Mesendoderm (in vitro differentiated cells): ENCODE data around the gene FGGY.

Source experiments
- DNase-seq: peaks from one replicate; pipeline ENCODE4 v3.0.0; 2013
- H2AK5ac ChIP-seq: 2 replicates; pipeline ENCODE4 v1.6.1; 2013; ENCODE audit warnings: low read length, inconsistent platforms
- H2BK120ac ChIP-seq: 2 replicates; pipeline ENCODE4 v1.6.1; 2013; ENCODE audit warnings: low read depth, mild to moderate bottlenecking, low read length, moderate library complexity, mixed read lengths
- H2BK15ac ChIP-seq: replicated peaks from 2 replicates; pipeline ENCODE4 v1.6.1; 2013; ENCODE audit warnings: low read depth, mild to moderate bottlenecking, moderate library complexity
- H2BK5ac ChIP-seq: 2 replicates; pipeline ENCODE4 v1.6.1; 2013; ENCODE audit warnings: low read length, inconsistent platforms
- H3K18ac ChIP-seq: 2 replicates; pipeline ENCODE4 v1.6.1; 2013; ENCODE audit warnings: mild to moderate bottlenecking, low read length, mixed read lengths
- H3K23ac ChIP-seq: one replicate; pipeline ENCODE4 v1.6.1; 2013; ENCODE audit warnings: low read length
- H3K27ac ChIP-seq: 2 replicates; pipeline ENCODE4 v1.5.1; 2013; ENCODE audit warnings: low read depth, mild to moderate bottlenecking, inconsistent platforms, low read length, moderate library complexity
- H3K27me3 ChIP-seq: 2 replicates; pipeline ENCODE4 v1.6.1; 2013; ENCODE audit warnings: low read length, control low read depth, mild to moderate bottlenecking, inconsistent platforms; ENCODE audit not compliant: insufficient read depth, poor library complexity
- H3K36me3 ChIP-seq: 2 replicates; pipeline ENCODE4 v1.6.1; 2013; ENCODE audit warnings: low read length, inconsistent platforms; ENCODE audit not compliant: control insufficient read depth, insufficient read depth
- H3K4ac ChIP-seq: one replicate; pipeline ENCODE4 v1.6.1; 2013; ENCODE audit warnings: low read depth, mild to moderate bottlenecking, low read length, moderate library complexity
- H3K4me1 ChIP-seq: 2 replicates; pipeline ENCODE4 v1.6.1; 2013; ENCODE audit warnings: low read depth, low read length, inconsistent platforms; ENCODE audit not compliant: control insufficient read depth
- H3K4me2 ChIP-seq: 2 replicates; pipeline ENCODE4 v1.6.1; 2013; ENCODE audit warnings: low read length
- H3K4me3 ChIP-seq: 2 replicates; pipeline ENCODE4 v1.5.1; 2013; ENCODE audit warnings: mild to moderate bottlenecking, low read length
- H3K56ac ChIP-seq: one replicate; pipeline ENCODE4 v1.6.1; 2013; ENCODE audit warnings: low read length
- H3K79me1 ChIP-seq: 2 replicates; pipeline ENCODE4 v1.6.1; 2013; ENCODE audit warnings: low read length, inconsistent platforms
- H3K79me2 ChIP-seq: 2 replicates; pipeline ENCODE4 v1.6.1; 2013; ENCODE audit warnings: mild to moderate bottlenecking, low read length; ENCODE audit not compliant: control insufficient read depth, insufficient read depth
- H3K9ac ChIP-seq: 2 replicates; pipeline ENCODE4 v1.6.1; 2013; ENCODE audit warnings: low read length, inconsistent platforms
- H4K5ac ChIP-seq: one replicate; pipeline ENCODE4 v1.6.1; 2013; ENCODE audit warnings: low read length
- H4K8ac ChIP-seq: one replicate; pipeline ENCODE4 v1.6.1; 2013; ENCODE audit warnings: low read depth, mild to moderate bottlenecking, control low read depth, low read length, moderate library complexity
- WGBS: extraction: QIAGEN DNeasy Blood & Tissue Kit; methylation state at CpG from one replicate; pipeline ENCODE4 v1.1.7; 2013; ENCODE audit warnings: low lambda C conversion rate, missing lambda C conversion rate; ENCODE audit not compliant: insufficient coverage; ENCODE audit errors: extremely low coverage; 5-methylcytosine and 5-hydroxymethylcytosine counted together

Gene FGGY

GRCh38 chr1:59743324-59744091 lies 446.6 kb downstream of the FGGY start:
- WGBS = no CpG with 5 or more reads among the region's 3 CpGs
- no peak overlapping the region for H3K27ac ChIP-seq

GRCh38 chr1:59747420-59748024 lies 450.6 kb downstream of the FGGY start:
- no peak overlapping the region for H4K5ac ChIP-seq
- H3K4me1 ChIP-seq = no peaks in the 10 kb centered on the region
- no peaks in the 10 kb centered on the region for H3K27me3 ChIP-seq
- no peaks in the 10 kb centered on the region for H3K79me1 ChIP-seq
- no peak overlapping the region for H3K9ac ChIP-seq
- H3K27ac ChIP-seq = no peak overlapping the region
- H2BK5ac ChIP-seq = no peak overlapping the region
- no peaks in the 10 kb centered on the region for H3K79me2 ChIP-seq
- no peak overlapping the region for H4K8ac ChIP-seq
- WGBS = no CpG with 5 or more reads among the region's 2 CpGs
- no peaks in the 10 kb centered on the region for H3K36me3 ChIP-seq
- no peak overlapping the region for H3K23ac ChIP-seq
- no peak overlapping the region for H2AK5ac ChIP-seq
- no peak overlapping the region for H2BK15ac ChIP-seq
- H2BK120ac ChIP-seq = no peak overlapping the region
- H3K18ac ChIP-seq = no peak overlapping the region
- H3K4ac ChIP-seq = no peak overlapping the region
- H3K56ac ChIP-seq = no peak overlapping the region
- no peak overlapping the region for H3K4me2 ChIP-seq
- no peak overlapping the region for H3K4me3 ChIP-seq
- DNase-seq = no peak

More at GRCh38 chr1:59743324-59744091, 446.6 kb downstream of the FGGY start:
- Histone ChIP-seq H4K5ac (no peak overlapping the region), H3K18ac (no peak overlapping the region), H3K27me3 (no peaks in the 10 kb centered on the region), H3K4me1 (no peaks in the 10 kb centered on the region), H3K9ac (no peak overlapping the region), H2AK5ac (no peak overlapping the region), H3K79me1 (no peaks in the 10 kb centered on the region), H2BK15ac (no peak overlapping the region), H3K56ac (no peak overlapping the region), H4K8ac (no peak overlapping the region), H2BK5ac (no peak overlapping the region), H3K4ac (no peak overlapping the region), H2BK120ac (no peak overlapping the region), H3K36me3 (no peaks in the 10 kb centered on the region), H3K23ac (no peak overlapping the region), H3K4me2 (no peak overlapping the region), H3K4me3 (no peak overlapping the region), H3K79me2 (no peaks in the 10 kb centered on the region)
- DNase-seq = no peak

- Histone ChIP-seq H4K8ac (no peak overlapping the region), H2BK120ac (no peak overlapping the region), H3K4ac (no peak overlapping the region), H2BK15ac (no peak overlapping the region), H3K4me3 (no peak overlapping the region), H3K79me2 (no peaks in the 10 kb centered on the region), H3K4me1 (no peaks in the 10 kb centered on the region), H3K36me3 (no peaks in the 10 kb centered on the region), H3K4me2 (no peak overlapping the region), H3K18ac (no peak overlapping the region), H3K27ac (no peak overlapping the region), H3K9ac (no peak overlapping the region), H3K27me3 (no peaks in the 10 kb centered on the region), H4K5ac (no peak overlapping the region), H3K79me1 (no peaks in the 10 kb centered on the region), H3K23ac (no peak overlapping the region), H2AK5ac (no peak overlapping the region), H3K56ac (no peak overlapping the region), H2BK5ac (no peak overlapping the region)
- no peak for DNase-seq
- no CpG with 5 or more reads among the region's 1 CpG for WGBS
Observed at GRCh38 chr1:59748123-59748522, 451.2 kb downstream of the FGGY start.

- Histone ChIP-seq H3K4ac (no peak overlapping the region), H4K8ac (no peak overlapping the region), H3K23ac (no peak overlapping the region), H3K56ac (no peak overlapping the region), H3K27me3 (no peaks in the 10 kb centered on the region), H3K18ac (no peak overlapping the region), H2BK15ac (no peak overlapping the region), H3K9ac (no peak overlapping the region), H3K4me1 (no peaks in the 10 kb centered on the region), H2BK120ac (no peak overlapping the region), H3K4me2 (no peak overlapping the region), H3K36me3 (no peaks in the 10 kb centered on the region), H2BK5ac (no peak overlapping the region), H2AK5ac (no peak overlapping the region), H3K27ac (no peak overlapping the region), H3K79me1 (no peaks in the 10 kb centered on the region), H3K4me3 (no peak overlapping the region), H4K5ac (no peak overlapping the region), H3K79me2 (no peaks in the 10 kb centered on the region)
- no peak for DNase-seq
- WGBS = no CpG with 5 or more reads among the region's 4 CpGs
Observed at GRCh38 chr1:59750328-59751003, 453.6 kb downstream of the FGGY start.

- no peak overlapping the region for H3K23ac ChIP-seq
- no peaks in the 10 kb centered on the region for H3K4me1 ChIP-seq
- H3K4ac ChIP-seq = no peak overlapping the region
- H3K27me3 ChIP-seq = no peaks in the 10 kb centered on the region
- H3K18ac ChIP-seq = no peak overlapping the region
- H3K27ac ChIP-seq = no peak overlapping the region
- no peaks in the 10 kb centered on the region for H3K79me2 ChIP-seq
- WGBS = no CpG with 5 or more reads among the region's 2 CpGs
- H3K9ac ChIP-seq = no peak overlapping the region
- no peak overlapping the region for H4K8ac ChIP-seq
- no peak overlapping the region for H3K4me2 ChIP-seq
- H2BK5ac ChIP-seq = no peak overlapping the region
- H3K56ac ChIP-seq = no peak overlapping the region
- no peaks in the 10 kb centered on the region for H3K79me1 ChIP-seq
- no peak overlapping the region for H4K5ac ChIP-seq
- DNase-seq = no peak
- H2AK5ac ChIP-seq = no peak overlapping the region
- H2BK15ac ChIP-seq = no peak overlapping the region
- H3K4me3 ChIP-seq = no peak overlapping the region
- no peak overlapping the region for H2BK120ac ChIP-seq
- H3K36me3 ChIP-seq = no peaks in the 10 kb centered on the region
Observed at GRCh38 chr1:59751004-59751395, 454.1 kb downstream of the FGGY start.
